NCI-H345 treated with DMSO at 0.1 percent for 48 hours (cell line): ENCODE measurements around the gene IFI27L1.
"Not testable (repeated sequence)": the region's sequence is repeated elsewhere in the genome, so short reads cannot be mapped to it uniquely, and the experiment has no call there.

Experiments
- DNase-seq: peaks from one replicate; lab custom pipeline; 2025; ENCODE audit not compliant: unreplicated experiment; lab: John Stamatoyannopoulos, UW

The IFI27L1 gene

DNA sequence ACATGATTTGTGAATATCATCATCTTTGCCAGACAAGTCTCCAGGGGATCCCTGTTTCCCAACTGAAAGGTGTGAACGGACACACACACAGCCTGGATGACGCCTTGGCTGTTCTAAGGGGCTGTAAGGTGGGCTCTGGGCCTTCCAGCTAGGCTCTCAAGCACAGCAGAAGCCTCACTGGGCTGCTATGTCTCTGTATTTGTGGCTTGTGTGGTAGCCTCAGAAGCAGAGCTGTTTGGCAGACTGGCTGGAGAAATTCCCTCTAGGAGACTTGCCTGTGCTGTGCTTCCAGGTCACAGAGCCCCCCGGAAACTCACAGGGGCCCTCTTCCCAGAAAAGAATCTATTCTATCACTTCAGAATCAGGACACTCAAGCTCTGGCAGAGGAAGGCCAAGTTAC lies 33.5 kb upstream of the IFI27L1 start:
- no peak for DNase-seq

DNA sequence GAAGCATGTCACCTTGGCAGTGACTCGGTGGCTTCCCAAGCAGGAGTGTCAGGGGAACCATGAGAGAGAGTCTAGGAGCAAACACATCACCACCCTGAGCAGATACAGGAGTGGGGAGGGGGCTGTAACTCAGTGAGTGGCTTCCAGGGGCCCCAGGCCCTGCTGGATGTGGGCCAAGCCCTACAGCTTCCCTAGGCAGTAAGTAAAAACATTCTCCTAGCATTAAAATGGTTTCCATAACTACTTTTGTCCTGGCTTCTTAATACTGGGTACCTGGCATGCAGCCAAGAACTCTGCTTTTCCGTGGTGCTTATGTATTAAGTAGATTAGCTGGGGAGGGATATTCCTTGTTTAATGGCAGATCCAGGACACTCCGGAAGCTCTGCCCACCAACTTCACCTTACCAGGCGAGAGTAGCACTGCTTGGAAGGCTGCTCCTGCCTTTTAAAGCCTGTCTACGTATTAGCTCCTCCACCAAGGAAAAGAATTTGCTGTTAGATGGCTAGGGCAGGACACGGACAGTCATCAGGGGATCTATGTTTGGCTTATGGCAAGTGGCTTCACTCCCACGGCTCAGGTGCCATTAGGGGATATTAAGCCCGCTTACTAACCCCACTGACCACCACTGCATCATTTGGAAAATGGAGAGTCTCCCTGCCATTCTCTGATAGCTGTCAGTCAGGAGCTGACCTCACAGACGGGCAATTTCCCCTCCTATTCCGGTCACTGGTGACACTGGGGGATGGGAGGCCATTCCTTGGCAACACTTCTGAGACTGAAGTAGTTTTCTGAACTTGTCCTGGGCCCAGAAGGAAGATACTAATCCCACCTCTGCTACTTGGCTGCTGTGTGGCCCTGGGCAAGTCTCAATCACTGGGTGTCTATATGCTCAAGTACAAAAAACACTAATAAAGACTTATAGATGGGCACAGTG lies 32.2 kb upstream of the IFI27L1 start:
- peak; percentile 53 for DNase-seq

DNA sequence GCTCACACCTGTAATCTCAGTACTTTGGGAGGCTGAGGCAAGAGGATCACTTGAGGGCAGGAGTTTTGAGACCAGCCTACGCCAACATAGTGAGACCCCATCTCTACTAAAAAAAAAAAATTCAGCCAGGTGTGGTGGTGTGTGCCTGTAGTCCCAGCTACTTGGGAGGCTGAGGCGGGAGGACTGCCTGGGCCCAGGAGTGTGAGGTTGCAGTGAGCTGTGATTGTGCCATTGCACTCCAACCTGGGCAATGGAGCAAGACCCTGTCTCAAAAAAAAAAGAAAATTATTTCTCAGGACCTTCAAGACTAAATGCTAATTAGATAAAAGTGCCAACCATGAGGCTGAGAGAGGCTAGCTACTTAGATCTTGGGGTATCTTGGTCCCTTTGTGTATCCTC lies 31.5 kb upstream of the IFI27L1 start:
- no peak for DNase-seq

DNA sequence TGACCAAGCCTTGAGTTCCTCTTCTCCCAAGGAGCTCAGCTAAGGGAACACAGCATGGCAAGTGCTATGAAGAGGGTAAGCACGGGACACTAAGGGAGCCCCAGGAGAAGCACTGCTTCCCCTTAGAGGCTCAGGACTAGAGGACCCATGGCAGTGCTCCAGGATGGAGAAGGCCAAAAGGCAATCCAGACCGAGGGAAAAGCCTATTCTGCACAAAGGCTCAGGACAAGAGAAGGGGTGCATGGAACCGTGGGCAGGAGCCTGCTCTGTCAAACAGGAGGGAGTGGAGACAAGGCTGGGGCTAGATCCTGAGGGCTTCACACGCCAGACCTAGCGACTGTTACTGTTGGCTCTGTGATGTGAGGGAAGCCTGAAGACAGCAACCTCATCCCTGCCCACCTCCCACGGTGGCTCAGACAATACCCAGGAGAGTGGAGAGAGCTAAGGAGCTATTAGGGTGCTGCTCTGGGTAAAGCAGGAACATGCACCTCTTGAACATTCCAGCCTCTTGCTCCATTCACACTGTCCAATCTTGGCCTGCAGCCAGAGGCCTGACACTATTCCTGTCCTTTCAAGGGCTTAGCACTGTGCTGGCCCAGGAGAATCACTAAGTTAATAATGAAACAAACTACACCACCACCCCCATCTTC lies 30.8 kb upstream of the IFI27L1 start:
- no peak for DNase-seq

DNA sequence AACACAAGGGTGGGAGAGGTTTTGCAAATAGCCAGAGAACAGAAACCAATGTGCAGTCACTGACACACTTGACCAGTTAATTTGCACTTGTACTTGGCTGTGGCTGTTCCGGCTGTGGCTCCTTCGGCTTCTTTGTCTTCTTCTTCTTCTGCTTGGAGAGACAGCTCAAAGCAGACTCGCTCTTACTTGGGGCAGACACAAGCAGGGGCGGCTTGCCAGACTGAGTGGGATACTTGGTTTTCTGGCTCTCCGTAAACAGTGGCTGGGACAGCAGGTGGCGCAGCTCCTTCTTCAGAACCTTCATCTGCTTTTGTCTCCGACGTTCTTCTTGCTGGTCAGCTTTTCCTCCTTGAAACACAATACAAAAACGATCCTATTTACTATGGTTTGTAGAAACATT lies 30.0 kb upstream of the IFI27L1 start:
- DNase-seq, result no peak

DNA sequence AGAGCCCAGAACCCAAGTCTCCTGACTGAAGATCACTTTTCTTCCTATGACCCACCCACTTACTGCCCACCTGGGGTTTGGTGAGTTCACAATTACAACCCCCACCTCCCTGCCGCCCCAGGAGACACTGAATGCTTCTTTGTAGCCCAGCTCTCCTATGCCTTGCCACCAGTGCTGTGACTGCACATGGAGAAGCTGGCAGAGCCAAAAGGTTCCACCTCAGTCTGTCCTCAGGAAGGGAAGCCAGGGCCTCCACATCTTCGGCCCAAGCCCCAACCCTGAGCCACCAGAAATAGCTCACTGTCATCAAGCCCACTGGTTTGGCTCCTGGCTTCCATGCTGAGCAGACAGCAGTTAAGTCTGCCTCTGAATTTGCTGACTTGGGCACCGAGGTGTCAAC lies 29.3 kb upstream of the IFI27L1 start:
- no peak for DNase-seq

DNA sequence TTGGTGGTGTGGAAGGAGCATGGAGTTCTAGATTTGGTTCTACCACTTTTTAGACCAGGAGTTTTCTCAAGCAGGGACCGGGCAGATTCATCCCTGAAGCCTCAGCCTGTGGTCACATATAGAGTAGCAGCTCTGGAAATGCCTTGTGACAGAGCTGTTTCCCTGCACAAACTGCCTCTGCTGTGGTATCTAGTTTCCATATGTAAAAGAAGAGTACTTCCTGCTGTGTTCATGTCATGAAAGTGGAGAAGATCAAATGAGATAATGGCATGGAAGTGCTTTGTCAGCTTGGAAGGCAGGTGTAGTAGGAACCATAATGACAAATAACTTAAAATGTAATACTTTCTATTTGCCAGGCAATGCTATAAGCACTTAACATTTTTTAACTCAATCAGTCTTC lies 28.9 kb upstream of the IFI27L1 start:
- no peak for DNase-seq

DNA sequence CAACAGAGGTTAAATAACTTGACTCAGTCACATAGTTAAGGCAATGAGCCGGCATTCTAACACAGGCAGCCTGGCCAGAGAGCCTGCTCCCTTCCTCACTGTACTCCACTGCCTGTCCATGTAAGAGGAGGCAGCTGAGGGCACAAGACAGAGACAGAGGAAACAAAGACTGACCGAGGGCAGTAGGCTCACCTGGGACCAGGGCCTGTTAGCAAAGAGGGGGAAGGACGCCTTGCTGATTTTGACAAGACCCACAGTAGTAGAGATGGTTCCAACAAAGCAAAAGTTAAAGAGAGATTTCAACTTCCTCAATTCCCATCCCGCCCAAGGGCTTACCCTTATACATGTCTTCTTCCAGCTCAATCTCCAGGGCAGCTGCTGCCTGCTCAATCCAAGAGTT lies 28.4 kb upstream of the IFI27L1 start:
- DNase-seq, result no peak

DNA sequence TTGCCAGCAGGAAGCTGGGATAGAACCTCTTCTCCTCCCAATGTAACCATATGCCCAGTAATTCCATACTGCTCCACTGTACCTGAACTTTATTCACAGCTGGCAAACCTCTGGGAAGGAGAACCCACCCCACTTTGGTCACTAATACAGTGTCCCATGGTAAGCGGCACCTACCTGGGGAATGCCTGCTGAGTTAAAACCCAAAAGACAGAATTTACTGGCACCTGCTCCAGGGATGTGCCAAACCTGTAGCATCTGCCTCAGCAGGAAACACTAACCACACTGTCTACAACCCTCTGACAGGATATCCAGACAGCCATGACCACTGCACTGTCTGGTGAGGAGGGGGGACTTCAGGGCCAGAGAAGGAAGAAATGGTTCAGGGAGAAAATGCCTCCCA lies 26.7 kb upstream of the IFI27L1 start:
- DNase-seq, result no peak

DNA sequence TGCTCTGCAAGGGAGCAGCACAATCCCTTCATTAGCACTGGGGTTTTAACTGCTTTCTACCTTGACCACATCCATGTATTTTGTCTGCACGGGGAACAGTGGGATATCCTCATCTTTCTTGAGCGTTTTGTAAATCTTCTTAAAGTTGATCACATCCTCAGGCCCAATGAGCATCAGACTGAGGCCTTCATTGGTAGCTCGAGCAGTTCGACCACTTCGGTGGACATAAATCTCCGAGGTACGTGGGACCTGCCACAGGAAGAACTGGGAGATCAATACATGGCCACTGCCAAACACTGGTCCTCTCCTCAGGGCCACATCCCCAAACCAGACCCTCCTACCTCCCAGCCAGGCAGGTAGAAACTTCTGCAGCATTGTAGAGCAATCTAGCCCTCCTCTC lies 26.2 kb upstream of the IFI27L1 start:
- no peak for DNase-seq

DNA sequence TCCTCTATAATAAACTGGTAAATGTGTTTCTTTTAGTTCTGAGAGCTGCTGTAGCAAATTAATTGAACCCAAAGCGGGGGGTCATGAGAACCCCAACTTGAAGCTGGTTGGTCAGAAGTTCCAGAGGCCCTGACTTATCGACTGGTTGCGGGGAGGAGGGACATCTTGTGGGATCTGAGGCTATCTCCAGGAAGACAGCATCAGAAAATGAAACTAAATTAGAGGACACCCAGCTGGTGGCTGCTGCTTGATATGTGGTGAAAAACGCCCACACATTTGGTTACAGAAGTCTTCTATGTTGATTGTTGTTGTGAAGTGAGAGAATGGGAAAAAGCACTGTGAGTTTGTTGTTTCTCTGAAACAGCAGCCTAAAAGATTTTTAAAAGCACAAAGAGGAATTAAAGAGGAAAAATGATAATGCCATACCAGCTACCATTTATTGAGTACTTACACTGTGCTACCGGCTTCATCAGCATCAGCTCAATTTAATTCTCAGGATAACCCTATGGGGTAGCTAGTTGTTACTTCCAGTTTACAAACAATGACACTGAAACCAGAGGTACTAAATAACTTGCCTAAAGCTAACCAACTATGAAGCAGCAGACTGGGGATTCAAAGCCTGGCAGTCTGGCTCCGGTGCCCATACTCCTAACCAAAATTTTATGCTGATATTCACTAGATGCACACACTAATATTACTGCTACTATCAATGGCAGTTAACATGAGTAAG lies 24.4 kb upstream of the IFI27L1 start:
- no peak for DNase-seq

DNA sequence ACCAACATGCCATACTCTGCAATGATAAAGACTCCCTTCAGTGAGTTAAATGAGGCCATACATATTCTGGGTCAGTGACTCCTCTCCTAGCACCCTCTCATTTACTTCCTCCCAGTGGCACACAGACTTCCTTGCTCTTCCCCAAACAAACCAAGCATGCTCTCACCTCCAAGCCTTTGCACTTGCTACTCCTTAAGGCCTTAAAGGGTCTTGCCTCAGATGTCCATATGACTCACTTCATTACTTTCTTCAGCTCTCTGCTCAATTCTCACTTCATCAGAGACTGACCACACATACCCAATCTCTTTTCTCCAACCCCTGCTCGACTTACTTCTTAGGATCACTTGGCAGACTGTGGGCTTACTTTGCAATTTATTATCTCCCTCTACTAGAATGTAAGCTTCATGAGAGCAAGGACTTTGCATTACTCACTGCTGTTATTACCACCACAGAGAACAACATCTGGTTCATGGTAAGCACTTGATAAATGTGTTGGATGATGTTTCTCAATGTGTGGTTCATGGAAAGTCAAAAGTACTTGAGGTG lies 22.9 kb upstream of the IFI27L1 start:
- DNase-seq, result no peak

DNA sequence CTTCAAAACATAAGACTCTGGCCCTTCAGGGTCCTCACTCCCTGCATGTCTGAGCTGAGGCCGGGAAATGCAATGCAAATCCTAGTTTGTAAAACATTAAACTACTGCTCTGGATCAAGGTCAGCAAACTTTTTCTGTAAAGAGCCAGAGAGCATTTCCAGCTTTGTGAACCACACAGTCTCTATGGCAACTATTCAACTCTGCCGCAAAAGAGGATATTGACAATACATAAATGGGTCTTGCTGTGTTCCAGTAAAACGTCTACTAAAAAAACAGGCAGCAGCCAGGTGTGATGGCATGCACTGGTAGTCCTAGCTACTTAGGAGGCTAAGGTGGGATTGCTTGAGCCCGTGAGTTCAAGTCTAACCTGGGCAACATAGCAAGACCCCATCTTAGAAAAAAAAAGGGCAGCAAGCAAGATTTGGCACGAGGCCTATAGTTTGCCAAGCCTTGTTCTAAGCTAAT lies 22.4 kb upstream of the IFI27L1 start:
- no peak for DNase-seq

DNA sequence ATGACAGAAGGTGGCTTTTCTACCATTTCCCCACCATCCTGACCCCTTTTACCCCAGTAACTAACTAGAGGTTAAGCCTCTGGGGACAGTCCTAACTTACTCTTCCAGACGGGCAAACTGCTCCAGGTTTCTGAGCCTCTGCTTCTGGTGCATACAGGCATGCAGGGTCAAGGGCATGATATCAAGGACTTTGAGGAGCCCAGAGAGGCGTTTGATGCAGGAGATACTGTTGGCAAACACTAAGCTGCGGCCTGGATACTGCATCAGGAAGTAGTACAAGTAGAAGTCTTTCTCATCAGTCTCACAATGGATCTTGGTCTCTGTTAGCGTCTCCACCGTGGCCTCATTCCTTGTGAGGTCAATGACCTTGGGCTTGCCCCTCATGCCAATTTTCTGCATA lies 21.1 kb upstream of the IFI27L1 start:
- DNase-seq, result no peak

DNA sequence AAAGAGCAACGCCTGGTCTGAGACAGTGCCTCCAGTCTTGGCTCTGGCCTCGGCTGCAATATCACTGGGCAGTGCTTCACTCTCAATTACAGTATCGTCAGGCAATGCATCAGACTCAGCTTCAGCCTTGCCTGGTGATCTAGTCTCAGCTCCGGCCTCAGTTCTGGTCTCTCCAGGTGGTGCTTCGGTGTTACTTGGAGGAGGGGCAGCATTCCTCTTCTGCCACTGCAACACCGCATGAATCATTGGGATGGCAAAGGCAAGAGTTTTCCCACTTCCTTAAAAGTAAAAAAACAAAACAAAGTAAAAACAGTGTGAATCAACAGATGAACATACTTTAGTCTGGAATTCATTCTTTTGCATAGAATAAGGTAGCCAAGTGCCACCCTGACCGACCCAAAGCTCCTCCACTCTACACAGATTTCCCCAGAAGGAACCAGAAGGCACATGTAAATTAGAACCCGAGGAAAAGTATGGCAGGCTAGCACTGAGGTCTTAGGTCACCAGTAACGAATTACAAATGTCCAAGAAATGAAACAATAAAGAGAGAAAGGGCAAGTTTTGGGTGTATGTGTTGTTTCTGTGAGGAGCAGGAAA lies 18.7 kb upstream of the IFI27L1 start:
- no peak for DNase-seq

DNA sequence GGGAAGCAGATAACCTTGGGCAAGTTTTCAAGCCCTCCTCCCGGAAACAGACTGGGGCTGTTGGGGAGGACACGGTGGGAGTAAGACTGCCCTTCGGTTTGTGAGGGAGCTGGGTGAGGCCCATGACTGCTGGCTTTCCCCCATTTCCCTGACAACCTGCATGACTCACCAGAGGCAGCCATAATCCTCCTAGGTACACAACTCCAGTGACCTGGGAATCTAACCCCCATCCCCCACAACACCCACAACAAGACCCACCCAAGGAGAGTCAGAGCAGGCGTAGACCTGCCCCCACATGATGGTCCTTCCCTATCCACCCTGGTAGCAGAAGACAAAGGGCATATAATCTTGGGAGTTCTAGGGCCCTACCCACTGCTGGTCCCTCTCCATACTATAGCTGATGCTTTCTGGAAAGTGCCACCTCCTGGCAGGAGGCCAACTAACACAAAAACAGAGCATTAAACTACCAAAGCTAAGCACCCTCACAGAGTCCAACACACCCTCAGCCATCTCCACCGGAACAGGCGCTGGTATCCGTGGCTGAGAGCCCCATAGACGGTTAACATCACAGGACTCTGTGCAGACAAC lies 14.9 kb upstream of the IFI27L1 start:
- peak; percentile 13 for DNase-seq

DNA sequence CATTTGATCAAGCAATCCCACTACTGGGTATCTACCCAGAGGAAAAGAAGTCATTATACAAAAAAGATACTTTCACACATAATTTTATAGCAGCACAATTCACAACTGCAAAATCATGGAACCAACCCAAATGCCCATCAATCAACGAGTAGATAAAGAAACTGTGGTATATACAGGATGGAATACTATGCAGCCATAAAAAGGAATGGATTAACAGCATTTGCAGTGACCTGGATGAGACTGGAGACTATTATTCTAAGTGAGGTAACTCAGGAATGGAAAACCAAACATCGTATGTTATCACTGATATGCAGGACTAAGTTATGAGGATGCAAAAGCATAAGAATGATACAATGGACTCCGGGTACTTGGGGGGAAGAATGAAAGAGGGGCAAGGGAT lies 9.0 kb upstream of the IFI27L1 start:
- not testable (repeated sequence) for DNase-seq

DNA sequence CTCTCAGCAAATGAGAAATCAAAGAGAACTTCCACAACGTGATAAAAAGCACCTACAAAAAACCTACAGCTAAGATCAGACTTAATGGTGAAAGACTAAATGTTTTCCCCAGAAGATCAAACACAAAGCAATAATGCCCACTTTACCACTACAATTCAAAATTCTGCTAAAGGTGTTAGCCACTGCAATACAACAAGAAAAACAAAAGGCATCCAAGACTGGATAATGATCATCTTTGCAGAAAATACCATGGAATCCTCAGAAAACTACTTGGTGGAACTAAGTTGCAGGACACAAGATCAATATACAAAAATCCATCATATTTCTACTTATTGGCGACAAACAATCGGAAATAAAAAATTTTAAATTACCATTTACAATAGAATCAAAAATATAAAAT lies 6.6 kb upstream of the IFI27L1 start:
- no peak for DNase-seq

DNA sequence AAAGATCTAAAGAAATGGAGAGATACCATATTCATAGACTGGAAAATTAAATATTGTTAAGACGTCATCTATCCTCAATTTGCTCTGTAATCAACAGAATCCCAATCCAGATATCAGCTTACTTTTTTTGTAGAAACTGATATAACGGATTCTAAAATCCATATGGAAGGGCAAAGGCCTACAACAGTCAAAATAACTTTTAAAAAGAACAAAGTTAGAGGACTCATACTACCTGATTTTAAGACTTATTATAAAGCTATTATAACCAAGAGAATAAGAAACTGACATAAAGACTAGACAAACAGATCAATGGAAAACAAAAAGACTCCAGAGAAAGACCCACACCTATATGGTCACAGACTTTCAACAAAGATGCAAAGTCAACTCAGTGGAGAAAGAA lies 6.1 kb upstream of the IFI27L1 start:
- no peak for DNase-seq

DNA sequence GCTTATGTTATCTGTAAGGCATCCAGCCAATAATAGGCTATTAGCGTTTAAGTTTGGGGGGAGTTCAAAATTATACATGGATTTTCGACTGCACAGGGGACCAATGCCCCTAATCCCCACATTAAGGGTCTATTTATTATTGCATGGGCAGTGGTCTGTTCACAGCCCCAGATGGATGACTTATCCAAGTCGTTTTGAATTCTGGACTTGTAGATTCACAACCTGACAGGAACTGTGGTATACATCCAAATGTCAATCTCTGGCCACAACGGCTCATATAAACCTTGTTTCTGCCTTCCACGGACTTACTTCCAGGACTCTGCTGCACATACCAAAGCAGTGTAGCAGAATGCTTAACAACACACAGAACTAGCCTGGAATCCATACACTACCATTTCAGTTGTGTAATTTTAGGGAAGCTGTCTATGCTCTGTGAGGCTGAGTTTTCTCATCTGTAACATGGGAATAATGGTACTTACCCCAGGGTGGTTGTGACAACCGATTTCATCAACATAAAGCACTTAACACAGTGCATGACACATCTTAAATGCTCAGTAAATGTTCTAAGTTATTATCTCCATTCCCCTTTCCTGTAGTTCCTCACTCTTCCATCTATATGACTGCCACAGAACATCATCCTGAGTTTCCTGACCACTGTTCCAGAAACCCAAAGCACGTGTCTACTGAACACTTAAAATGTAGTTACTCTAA lies 3.8 kb upstream of the IFI27L1 start:
- no peak for DNase-seq
